Activated CD4-positive, CD25-positive, alpha-beta regulatory T cell (primary cell): ENCODE data around the gene NOP9.

Source experiments
- DNase-seq, 4 experiments: peaks; one replicate each; lab custom pipeline; 2025; lab: John Stamatoyannopoulos, UW

Gene NOP9, protein sequence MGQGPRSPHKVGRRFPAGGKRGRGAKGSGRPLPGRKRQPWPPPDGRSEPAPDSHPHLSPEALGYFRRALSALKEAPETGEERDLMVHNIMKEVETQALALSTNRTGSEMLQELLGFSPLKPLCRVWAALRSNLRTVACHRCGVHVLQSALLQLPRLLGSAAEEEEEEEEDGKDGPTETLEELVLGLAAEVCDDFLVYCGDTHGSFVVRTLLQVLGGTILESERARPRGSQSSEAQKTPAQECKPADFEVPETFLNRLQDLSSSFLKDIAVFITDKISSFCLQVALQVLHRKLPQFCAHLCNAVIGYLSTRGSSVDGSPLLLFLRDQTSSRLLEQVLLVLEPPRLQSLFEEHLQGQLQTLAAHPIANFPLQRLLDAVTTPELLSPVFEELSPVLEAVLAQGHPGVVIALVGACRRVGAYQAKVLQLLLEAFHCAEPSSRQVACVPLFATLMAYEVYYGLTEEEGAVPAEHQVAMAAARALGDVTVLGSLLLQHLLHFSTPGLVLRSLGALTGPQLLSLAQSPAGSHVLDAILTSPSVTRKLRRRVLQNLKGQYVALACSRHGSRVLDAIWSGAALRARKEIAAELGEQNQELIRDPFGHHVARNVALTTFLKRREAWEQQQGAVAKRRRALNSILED

GRCh38 chr14:24299255-24300191 is at the start of gene NOP9, which contains the start of gene DHRS1:
TSS of gene NOP9 (plus strand) at chr14:24299850. CDS start at chr14:24299955, 105 bp downstream.
TSS of gene DHRS1 (minus strand) at chr14:24299780. CDS start at chr14:24299106, 674 bp downstream.
- DNase-seq: peak; percentile 83 to 86 (median 84)

GRCh38 chr14:24250354-24250753 is 49.3 kb upstream of the NOP9 start:
- no peak for DNase-seq

DNA sequence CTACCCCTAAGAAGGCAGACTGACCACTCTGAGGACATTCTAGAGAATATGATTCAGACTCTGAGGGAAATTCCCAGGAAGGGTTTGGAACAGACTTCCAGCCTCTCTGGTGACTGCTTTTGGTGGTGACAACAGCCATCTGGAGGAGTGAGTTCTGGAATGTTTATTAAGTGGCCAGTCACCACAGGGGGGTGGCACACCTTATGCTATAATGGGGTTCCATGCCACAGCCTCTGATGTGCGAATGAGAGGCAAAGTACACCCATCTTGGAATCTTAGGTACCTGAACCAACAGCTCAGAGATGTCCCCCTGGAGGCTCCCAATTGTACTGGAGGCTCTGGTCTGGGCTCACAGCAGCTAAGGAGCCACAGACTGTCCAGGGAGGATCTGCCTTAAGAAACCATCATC is 47.8 kb upstream of the NOP9 start:
- no peak for DNase-seq

GRCh38 chr14:24252289-24253124 is 47.1 kb upstream of the NOP9 start:
- DNase-seq: no peak

DNA sequence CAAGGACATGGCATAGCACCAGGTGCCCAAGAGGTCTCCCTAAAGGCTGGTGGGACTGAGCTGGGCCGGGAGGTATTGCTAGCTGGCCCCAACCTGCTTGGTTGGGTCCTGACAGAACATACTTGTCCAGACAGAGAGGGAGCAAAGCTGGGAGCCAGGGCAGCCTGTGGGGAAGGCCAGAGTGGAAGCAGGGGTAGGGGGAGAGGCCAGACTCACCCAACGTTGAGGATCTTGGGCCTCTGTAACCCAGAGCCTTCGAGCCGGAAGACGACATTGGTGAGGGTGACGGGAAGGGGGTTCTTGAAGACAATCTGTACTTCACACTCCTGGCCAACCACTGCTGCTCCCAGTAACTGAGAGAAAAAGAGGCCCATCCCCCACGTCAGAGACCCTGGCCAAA is 45.7 kb upstream of the NOP9 start:
- no peak for DNase-seq

GRCh38 chr14:24254630-24255392 is 44.8 kb upstream of the NOP9 start:
- no peak for DNase-seq

- no peak for DNase-seq
These were observed 44.2 kb upstream of the NOP9 start for GRCh38 chr14:24255438-24255837.

- DNase-seq: no peak
These were observed 43.5 kb upstream of the NOP9 start for GRCh38 chr14:24255931-24256711.

GRCh38 chr14:24256960-24257359 is 42.7 kb upstream of the NOP9 start:
- no peak for DNase-seq

- no peak for DNase-seq
These were observed 41.5 kb upstream of the NOP9 start for GRCh38 chr14:24258119-24258518.

DNA sequence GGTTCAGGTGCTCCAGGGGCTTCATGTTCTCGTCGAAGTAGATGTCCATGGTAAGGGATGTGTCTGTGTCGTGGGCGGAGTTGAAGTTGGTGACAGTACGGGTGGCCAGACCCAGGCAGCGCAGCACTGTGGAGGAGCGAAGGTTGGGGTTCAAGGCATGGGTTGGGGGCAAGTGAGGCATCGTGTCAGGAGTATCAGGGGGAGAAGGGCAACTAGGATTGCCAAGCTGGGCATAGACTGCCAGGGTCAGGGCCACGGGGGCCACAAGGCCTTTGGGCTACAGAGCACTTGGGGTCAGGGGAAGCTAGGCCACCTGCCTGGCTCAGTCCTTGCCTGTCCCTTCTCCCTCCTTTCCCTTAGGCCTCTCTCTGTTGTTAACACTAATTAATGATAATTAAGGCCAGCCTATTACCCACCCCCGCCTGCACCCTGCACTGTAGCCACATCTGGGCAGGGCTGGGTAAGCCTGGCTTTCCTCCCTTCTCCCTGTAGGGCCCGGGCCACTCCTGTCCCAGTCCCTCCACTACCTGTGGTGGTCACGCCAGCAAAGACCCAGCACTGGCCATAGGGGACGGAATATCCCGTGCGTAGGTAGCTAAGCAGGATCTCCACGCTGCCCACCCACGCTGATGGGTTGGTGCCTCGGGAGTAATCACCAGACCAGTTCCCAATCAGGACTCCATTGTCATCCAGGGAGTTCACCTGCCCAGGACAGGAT is 40.9 kb upstream of the NOP9 start:
- no peak for DNase-seq

GRCh38 chr14:24259282-24260025 is 40.2 kb upstream of the NOP9 start:
- DNase-seq: no peak

DNA sequence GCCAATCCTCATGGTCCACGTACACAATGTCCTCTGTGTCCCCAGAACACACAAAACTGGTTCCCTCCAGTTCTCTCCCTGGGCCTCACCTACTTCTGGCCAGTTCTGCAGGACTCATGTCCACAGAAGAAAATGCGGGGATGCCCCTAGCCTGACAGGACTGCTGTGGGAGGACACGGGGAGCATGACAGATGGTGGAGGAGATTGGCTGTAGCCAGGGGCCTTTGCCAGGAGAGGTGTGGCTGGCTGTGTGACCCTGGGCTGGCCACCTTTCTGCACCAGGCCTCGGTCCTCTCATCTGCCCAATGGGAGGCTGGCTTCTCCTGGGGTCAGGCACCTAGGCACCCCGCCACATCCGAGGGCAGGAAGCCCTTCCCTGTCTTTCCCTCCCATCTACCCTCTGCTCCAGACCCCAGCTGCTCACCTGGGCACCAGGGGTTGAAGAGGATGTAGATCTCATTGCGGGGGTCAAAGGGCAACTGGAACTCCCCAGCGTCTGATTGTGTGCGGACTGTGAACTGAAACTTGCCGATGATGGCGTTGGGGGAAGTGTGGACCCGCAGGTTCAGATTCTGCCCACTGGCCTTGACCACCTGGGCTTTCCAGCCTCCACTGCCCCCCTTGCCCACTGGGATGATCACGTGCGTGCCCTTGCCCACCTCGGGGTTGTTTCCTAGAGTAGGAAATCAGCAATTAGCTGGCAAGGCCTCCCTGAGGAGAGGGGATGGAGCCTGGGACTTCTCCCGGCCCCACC is 39.4 kb upstream of the NOP9 start:
- no peak for DNase-seq

GRCh38 chr14:24260780-24261157 is 38.9 kb upstream of the NOP9 start:
- no peak for DNase-seq

- DNase-seq: no peak
These were observed 38.2 kb upstream of the NOP9 start for GRCh38 chr14:24261256-24261968.

- DNase-seq: no peak
These were observed 37.7 kb upstream of the NOP9 start for GRCh38 chr14:24261969-24262327.
